ENCODE measurements around the gene KIF26B. TPM values are rescaled to one million over a fixed set of nuclear protein-coding genes. Genes with fewer than 3 reads are reported as not detected.

KIF26B gene
- total and polyA plus RNA-seq, 2 of the 4 experiments (the other 2 are of a cell fraction), result 0.53 to 0.54 TPM

DNA sequence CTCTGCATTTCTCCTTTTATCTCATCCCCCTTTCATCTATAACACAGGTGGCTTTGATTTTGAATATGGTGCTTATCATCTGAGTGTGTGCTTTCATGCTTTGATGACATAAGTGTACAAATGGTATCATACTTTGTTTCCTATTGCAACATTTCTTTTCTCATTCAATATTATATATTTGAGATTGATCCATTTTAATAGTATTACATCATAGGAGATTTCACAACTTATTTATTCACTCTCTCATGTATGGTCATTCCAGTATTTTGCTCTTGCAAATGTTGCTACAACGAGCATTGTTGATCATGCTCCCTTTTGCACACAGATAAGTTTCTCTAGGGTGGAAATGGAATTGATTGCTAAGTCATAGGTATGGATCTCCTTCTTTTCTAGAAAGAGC, 302.8 kb downstream of the KIF26B start:
- H2BK20ac ChIP-seq (ENCODE audit: low read depth, low read length), result no peak overlapping the region
- no peak overlapping the region for H3K4me3 ChIP-seq (ENCODE audit: insufficient read depth, low read depth, low read length)
- H3K9me3 ChIP-seq (ENCODE audit: control insufficient read depth, insufficient read depth, low read length), result no peaks in the 10 kb centered on the region
- H2AK9ac ChIP-seq (replicated peaks; ENCODE audit: low read depth, low read length, poor library complexity), result no peak overlapping the region
- ChIA-PET POLR2A (ENCODE audit: unreplicated experiment) (no interaction called here), CTCF (no interaction called here)
- DNase-seq, result no peak
- no peak overlapping the region for H3K27ac ChIP-seq (ENCODE audit: insufficient read depth, low read length)
- H2AFZ ChIP-seq (replicated peaks; ENCODE audit: low read length, poor library complexity), result no peak overlapping the region
- H2BK15ac ChIP-seq (ENCODE audit: low read depth, low read length), result no peak overlapping the region
- no peaks in the 10 kb centered on the region for H4K20me1 ChIP-seq (ENCODE audit: insufficient read depth, low read length)
- no peak for ATAC-seq (ENCODE audit: low read depth)
- H4K5ac ChIP-seq (ENCODE audit: low read depth, low read length), result no peak overlapping the region
- no peak overlapping the region for H3K4ac ChIP-seq (ENCODE audit: low read depth, low read length)
- H2BK120ac ChIP-seq (ENCODE audit: low read depth, low read length), result no peak overlapping the region
- no CpG with 5 or more reads among the region's 1 CpG for WGBS, 2 experiments (ENCODE audit: extremely low coverage in 2 of 2, insufficient read length in 1 of 2)
- H3K23ac ChIP-seq (ENCODE audit: low read depth, low read length), result no peak overlapping the region
- no peak overlapping the region for H3K18ac ChIP-seq (ENCODE audit: low read depth, low read length)
- no peak overlapping the region for H3K9ac ChIP-seq (ENCODE audit: low read depth, low read length)
- intact Hi-C loops (cut with micrococcal nuclease), result no loop called here
- no peak overlapping the region for H2BK5ac ChIP-seq (ENCODE audit: low read depth, low read length, poor library complexity, severe bottlenecking)
- no peaks in the 10 kb centered on the region for H3K79me1 ChIP-seq (ENCODE audit: low read depth in 1 of 2, low read length in 2 of 2)
- dilution Hi-C loops (cut with HindIII; ENCODE audit: low sequenced_read_pairs, unreplicated experiment), result no loop called here
- BruUV-seq (replicated peaks), result no TSS peak
- no peak overlapping the region for H3K56ac ChIP-seq (ENCODE audit: extremely low read depth, insufficient read depth, low read length)
- H4K91ac ChIP-seq (ENCODE audit: insufficient read depth, low read depth, low read length), result no peak overlapping the region
- no peaks in the 10 kb centered on the region for H3K36me3 ChIP-seq (ENCODE audit: control insufficient read depth, insufficient read depth, low read length)
- peak; percentile 54; the same call in 1 of the 2 replicates for TF ChIP-seq CEBPB (IDR thresholded peaks at IDR 0.05; ENCODE audit: low read depth, low read length)
- no peak for TF ChIP-seq SMC3 (IDR thresholded peaks at IDR 0.05; ENCODE audit: low read depth, low read length)
- no peaks in the 10 kb centered on the region for H3K9me1 ChIP-seq (ENCODE audit: insufficient read depth, low read length)
- H3K27me3 ChIP-seq (ENCODE audit: control insufficient read depth, insufficient read depth, low read length), result no peaks in the 10 kb centered on the region; the same call in 1 of the 2 replicates
- no peak overlapping the region for H4K8ac ChIP-seq (ENCODE audit: low read depth in 2 of 2, low read length in 2 of 2)
- no peak overlapping the region for H3K4me2 ChIP-seq (ENCODE audit: low read depth, low read length)
- H3K4me1 ChIP-seq (ENCODE audit: control insufficient read depth, insufficient read depth, low read length), result no peaks in the 10 kb centered on the region
- no peak overlapping the region for H2AK5ac ChIP-seq (ENCODE audit: low read depth, low read length)
- no peak overlapping the region for H3K14ac ChIP-seq (replicated peaks; ENCODE audit: low read depth, low read length)
- in situ Hi-C loops (cut with MboI; ENCODE audit: low sequenced_read_pairs), result no loop called here

Data from IMR-90 (cell line).